ENCODE data around the gene BORCS8. TPM values are rescaled to one million over a fixed set of nuclear protein-coding genes. Genes with fewer than 3 reads are reported as not detected.

BORCS8 gene
- polyA plus RNA-seq, 1 of the 3 experiments (the other 2 are of a cell fraction), result 36.4 TPM

GRCh38 chr19:19142347-19142746, 49.6 kb downstream of the BORCS8 start:
- no peaks in the 10 kb centered on the region for H3K9me3 ChIP-seq
- H3K9ac ChIP-seq, result no peak overlapping the region
- H2AFZ ChIP-seq (ENCODE audit: low read depth), result no peak overlapping the region
- no peak overlapping the region for H3K4me3 ChIP-seq (ENCODE audit: low read depth in 2 of 2, low read length in 1 of 2)
- H3K4me1 ChIP-seq (ENCODE audit: control insufficient read depth in 1 of 2, insufficient read depth in 2 of 2, low read depth in 1 of 2, low read length in 1 of 2), result peaks cover 0 to 4% of the 10 kb centered on the region in 2 experiments; a peak in 2 of 4 replicates
- H3K4me2 ChIP-seq, result no peak overlapping the region
- ChIA-PET CTCF (interaction anchor here (0.9 to 3.7 kb wide), 4 partner anchors 17 to 200 kb away, joined by 4 to 34 read pairs (median 4); no protein-coding TSS in a partner anchor), POLR2A (no interaction called here)
- H3K27me3 ChIP-seq (ENCODE audit: insufficient read depth), result no peaks in the 10 kb centered on the region
- H3K9me2 ChIP-seq, result no peaks in the 10 kb centered on the region
- no peak overlapping the region for H3K27ac ChIP-seq (ENCODE audit: low read depth in 2 of 2, low read length in 1 of 2)
- TF ChIP-seq RXRA (IDR thresholded peaks at IDR 0.05; ENCODE audit: borderline replicate concordance, low read depth) (no peak), TAF1 (IDR thresholded peaks at IDR 0.05; ENCODE audit: borderline replicate concordance, low read depth, low read length) (no peak), NRF1 (IDR thresholded peaks at IDR 0.05; ENCODE audit: low read depth, low read length) (no peak), NFIC (IDR thresholded peaks at IDR 0.05; ENCODE audit: borderline replicate concordance) (no peak), MXI1 (IDR thresholded peaks at IDR 0.05; ENCODE audit: low read depth, low read length) (no peak)
- peaks cover 11% of the 10 kb centered on the region for H3F3A ChIP-seq (replicated peaks; ENCODE audit: insufficient read depth)
- DNase-seq, result no peak
- H3K79me2 ChIP-seq (ENCODE audit: insufficient read depth), result peaks cover 8% of the 10 kb centered on the region; the same call in 1 of the 2 replicates
- 90% methylated on average over 12 of the region's 12 CpGs for WGBS (ENCODE audit: low lambda C conversion rate)
- no peaks in the 10 kb centered on the region for H4K20me1 ChIP-seq (ENCODE audit: insufficient read depth)
- no peaks in the 10 kb centered on the region for H3K36me3 ChIP-seq (replicated peaks in 1 of 2; ENCODE audit: control insufficient read depth in 1 of 2, insufficient read depth in 2 of 2, low read length in 1 of 2)

GRCh38 chr19:19140476-19140875, 51.5 kb downstream of the BORCS8 start:
- Histone ChIP-seq H3K4me2 (no peak overlapping the region), H2AFZ (ENCODE audit: low read depth) (no peak overlapping the region), H3K9me2 (no peaks in the 10 kb centered on the region), H3K79me2 (ENCODE audit: insufficient read depth) (peaks cover 8% of the 10 kb centered on the region; the same call in 1 of the 2 replicates), H4K20me1 (ENCODE audit: insufficient read depth) (no peaks in the 10 kb centered on the region), H3K4me3 (ENCODE audit: low read depth in 2 of 2, low read length in 1 of 2) (no peak overlapping the region), H3K27ac (ENCODE audit: low read depth in 2 of 2, low read length in 1 of 2) (peak overlapping the region in 1 of 2 experiments; percentile 39; a peak in 2 of 4 replicates), H3F3A (replicated peaks; ENCODE audit: insufficient read depth) (peaks cover 11% of the 10 kb centered on the region), H3K9ac (no peak overlapping the region), H3K4me1 (ENCODE audit: control insufficient read depth in 1 of 2, insufficient read depth in 2 of 2, low read depth in 1 of 2, low read length in 1 of 2) (peaks cover 0 to 8% of the 10 kb centered on the region in 2 experiments; a peak in 2 of 4 replicates), H3K9me3 (no peaks in the 10 kb centered on the region), H3K27me3 (ENCODE audit: insufficient read depth) (no peaks in the 10 kb centered on the region), H3K36me3 (replicated peaks in 1 of 2; ENCODE audit: control insufficient read depth in 1 of 2, insufficient read depth in 2 of 2, low read length in 1 of 2) (no peaks in the 10 kb centered on the region)
- ChIA-PET CTCF (interaction anchor here (0.8 to 3.7 kb wide), 11 partner anchors 9 to 220 kb away, joined by 3 to 34 read pairs (median 3); partner anchors contain the start of gene MEF2B), POLR2A (no interaction called here)
- 35% methylated on average over 5 of the region's 5 CpGs for WGBS (ENCODE audit: low lambda C conversion rate)
- DNase-seq, result no peak
- TF ChIP-seq MEF2A (IDR thresholded peaks at IDR 0.05; ENCODE audit: borderline replicate concordance, low read depth), result no peak
- TF ChIP-seq RXRA (IDR thresholded peaks at IDR 0.05; ENCODE audit: borderline replicate concordance, low read depth), result no peak
- TF ChIP-seq SIN3A (IDR thresholded peaks at IDR 0.05; ENCODE audit: borderline replicate concordance, low read depth, low read length), result no peak
- no peak for TF ChIP-seq ELF1 (IDR thresholded peaks at IDR 0.05)
- 0 out of 2 replicates have a peak, but pooled peaks have one; percentile 35 for TF ChIP-seq MAX (IDR thresholded peaks at IDR 0.05; ENCODE audit: low read depth)
- no peak for TF ChIP-seq REST (IDR thresholded peaks at IDR 0.05; ENCODE audit: low read depth, low read length)
- no peak for TF ChIP-seq IRF3 (IDR thresholded peaks at IDR 0.05; ENCODE audit: low read depth, low read length)
- no peak for TF ChIP-seq USF2 (IDR thresholded peaks at IDR 0.05; ENCODE audit: borderline replicate concordance, low read depth, low read length)
- no peak for TF ChIP-seq CTCF (IDR thresholded peaks at IDR 0.05)
- TF ChIP-seq JUND (IDR thresholded peaks at IDR 0.05), result no peak
- no peak for TF ChIP-seq PBX3 (IDR thresholded peaks at IDR 0.05)
- TF ChIP-seq FOSL2 (IDR thresholded peaks at IDR 0.05; ENCODE audit: borderline replicate concordance, low read depth), result peak; percentile 40; the same call in 1 of the 2 replicates
- TF ChIP-seq TEAD4 (IDR thresholded peaks at IDR 0.05; ENCODE audit: borderline replicate concordance, insufficient read depth), result no peak
- no peak for TF ChIP-seq SMC3 (IDR thresholded peaks at IDR 0.05; ENCODE audit: low read depth, low read length)
- no peak for TF ChIP-seq MXI1 (IDR thresholded peaks at IDR 0.05; ENCODE audit: low read depth, low read length)
